Transverse colon (tissue), 4 donors: Measurements from ENCODE around the gene ABCB6. TPM values are rescaled to one million over a fixed set of nuclear protein-coding genes. Genes with fewer than 3 reads are reported as not detected.

ENCODE experiments used
- DNase-seq: peaks from one replicate; pipeline ENCODE4 v3.0.0-alpha.2; 2019
- H3K27ac ChIP-seq, 4 donors: fragments of 200-600 bp; sonication (generic); 2 replicates each; pipeline ENCODE4 v1.5.1; 2016 to 2018; ENCODE audit warnings: inconsistent platforms in 4 of 4
- H3K27me3 ChIP-seq: fragments of 200-600 bp; sonication (generic); 2 replicates; pipeline ENCODE4 v1.5.1; 2017; ENCODE audit warnings: inconsistent platforms
- H3K36me3 ChIP-seq, 4 donors: fragments of 200-600 bp; sonication (generic); 2 replicates each; pipeline ENCODE4 v1.5.1; 2017 to 2019; ENCODE audit warnings: inconsistent platforms in 4 of 4
- H3K4me1 ChIP-seq, 4 donors: fragments of 200-600 bp; sonication (generic); 2 replicates each; pipeline ENCODE4 v1.5.1; 2017 to 2020; ENCODE audit warnings: inconsistent platforms in 4 of 4
- H3K4me3 ChIP-seq, 4 donors: fragments of 200-600 bp; sonication (generic); 1 replicate in 1 of 4; 2 replicates in 3 of 4; pipeline versions ENCODE4 v1.5.1 to v1.6.1; 2017 to 2019; ENCODE audit warnings: inconsistent platforms in 4 of 4
- H3K9me3 ChIP-seq, 2 donors: fragments of 200-600 bp; sonication (generic); 2 replicates each; pipeline ENCODE4 v1.5.1; 2017 to 2019; ENCODE audit warnings: inconsistent platforms in 2 of 2
- EP300 ChIP-seq: sonication (generic); formaldehyde crosslinking; IDR thresholded peaks from one replicate; pipeline ENCODE4 v1.6.1; 2017; ENCODE audit warnings: antibody characterized with exemption, low read depth
- POLR2A ChIP-seq: fragments of 450-650 bp; IDR thresholded peaks from one replicate; pipeline ENCODE4 v1.6.1; 2016; ENCODE audit warnings: antibody characterized with exemption, mild to moderate bottlenecking, moderate library complexity
- POLR2AphosphoS5 ChIP-seq, 3 donors: sonication (generic); formaldehyde crosslinking; IDR thresholded peaks; one replicate each; pipeline ENCODE4 v1.6.1; 2016; ENCODE audit warnings: antibody characterized with exemption in 3 of 3
- WGBS, 2 donors: methylation state at CpG; one replicate each; pipeline ENCODE4 v1.1.5; 2018; ENCODE audit warnings: low coverage in 1 of 2; 5-methylcytosine and 5-hydroxymethylcytosine counted together
- in situ Hi-C, 4 donors: fragments of 200-750 bp; cut with MboI; loops; one replicate each; pipeline versions ENCODE4 v1.15.0 to v1.15.1; 2017; ENCODE audit warnings: low sequenced_read_pairs in 3 of 4, low pct_ligation_motif_present in 1 of 4, low pct_unique_long_range_greater_than_20kb in 1 of 4
- intact Hi-C: fragments of 100-400 bp; cut with DNase I; formaldehyde crosslinking; loops from one replicate; pipeline ENCODE4 v1.15.1; 2023; ENCODE audit warnings: low total_unique reads
- total RNA-seq, 4 donors: library from RNA; depleted of rRNA; stranded (reverse); fragments of >200 nt; gene quantifications; one replicate each; pipeline ENCODE4 v1.1.0, GENCODE V29; 2016
- TF ChIP-seq, protein P1 (sequence below), 5 experiments: fragments of 200-600 bp in 3 of 5; fragments of 450-650 bp in 2 of 5; sonication (generic) in 3 of 5; IDR thresholded peaks; 1 replicate in 2 of 5; 2 replicates in 3 of 5; pipeline ENCODE4 v1.5.1; 2016 to 2017; ENCODE audit warnings: antibody characterized with exemption in 5 of 5, inconsistent platforms in 3 of 5, mild to moderate bottlenecking in 2 of 5, moderate library complexity in 1 of 5

ABCB6 gene
- total RNA-seq, 4 donors from 2014 or later: 3.4 to 28.7 (median 20.4) TPM

DNA sequence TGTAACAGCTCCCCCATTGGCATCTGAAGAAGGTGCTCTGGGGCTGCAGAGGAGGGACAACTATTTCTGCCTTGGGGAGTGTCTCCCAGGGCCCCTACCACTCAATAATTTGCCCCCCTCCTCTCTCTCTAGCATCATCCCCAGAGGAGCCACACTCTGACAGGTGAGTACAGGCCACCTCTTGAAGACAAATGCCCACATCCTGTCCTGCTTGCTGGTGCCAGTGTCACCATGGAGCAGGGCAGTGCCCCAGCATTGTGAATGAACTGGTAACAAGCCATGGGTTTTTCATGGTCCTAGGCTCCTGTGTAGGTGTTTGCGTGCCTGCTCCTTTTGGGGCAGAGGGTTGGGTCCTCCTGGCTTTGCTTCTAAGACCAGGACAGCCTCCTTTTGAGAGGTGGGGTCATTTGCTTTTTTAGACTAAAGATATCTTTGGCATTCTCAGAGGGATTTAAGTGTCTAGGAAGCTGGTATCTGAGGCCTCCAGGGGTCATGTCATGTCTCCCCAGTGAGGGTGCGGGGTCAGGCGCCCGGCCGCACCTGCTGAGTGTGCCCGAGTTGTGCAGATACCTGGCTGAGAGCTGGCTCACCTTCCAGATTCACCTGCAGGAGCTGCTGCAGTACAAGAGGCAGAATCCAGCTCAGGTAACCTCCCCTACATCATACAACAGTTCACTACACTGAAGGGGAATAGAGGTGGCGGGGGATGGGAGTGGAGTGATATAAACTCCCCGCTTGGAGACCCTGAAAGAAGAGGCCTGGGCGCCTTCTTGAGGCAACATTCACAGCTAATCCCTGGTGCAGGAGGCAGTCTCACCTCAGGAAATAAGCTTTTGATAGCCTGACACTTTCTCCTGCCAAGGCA is 38.9 kb downstream of the ABCB6 start:
- intact Hi-C loops: no loop called here
- H3K4me1 ChIP-seq: peaks cover 14 to 62% (median 34%) of the 10 kb centered on the region in 4 donors
- H3K9me3 ChIP-seq: no peaks in the 10 kb centered on the region
- H3K27me3 ChIP-seq: no peaks in the 10 kb centered on the region
- WGBS, 2 donors: 94 to 96% methylated on average over 3 to 9 of the region's 9 CpGs
- H3K27ac ChIP-seq: no peak overlapping the region
- in situ Hi-C loops: loop anchor here in 2 of 4 donors (10.0 kb wide), 1 partner anchor 115 kb away; no protein-coding TSS in a partner anchor
- peaks cover 0 to 43% (median 10%) of the 10 kb centered on the region in 4 donors for H3K36me3 ChIP-seq
- DNase-seq: no peak
- H3K4me3 ChIP-seq: peak overlapping the region in 1 of 4 donors; percentile 87
- TF ChIP-seq, protein P1, sequence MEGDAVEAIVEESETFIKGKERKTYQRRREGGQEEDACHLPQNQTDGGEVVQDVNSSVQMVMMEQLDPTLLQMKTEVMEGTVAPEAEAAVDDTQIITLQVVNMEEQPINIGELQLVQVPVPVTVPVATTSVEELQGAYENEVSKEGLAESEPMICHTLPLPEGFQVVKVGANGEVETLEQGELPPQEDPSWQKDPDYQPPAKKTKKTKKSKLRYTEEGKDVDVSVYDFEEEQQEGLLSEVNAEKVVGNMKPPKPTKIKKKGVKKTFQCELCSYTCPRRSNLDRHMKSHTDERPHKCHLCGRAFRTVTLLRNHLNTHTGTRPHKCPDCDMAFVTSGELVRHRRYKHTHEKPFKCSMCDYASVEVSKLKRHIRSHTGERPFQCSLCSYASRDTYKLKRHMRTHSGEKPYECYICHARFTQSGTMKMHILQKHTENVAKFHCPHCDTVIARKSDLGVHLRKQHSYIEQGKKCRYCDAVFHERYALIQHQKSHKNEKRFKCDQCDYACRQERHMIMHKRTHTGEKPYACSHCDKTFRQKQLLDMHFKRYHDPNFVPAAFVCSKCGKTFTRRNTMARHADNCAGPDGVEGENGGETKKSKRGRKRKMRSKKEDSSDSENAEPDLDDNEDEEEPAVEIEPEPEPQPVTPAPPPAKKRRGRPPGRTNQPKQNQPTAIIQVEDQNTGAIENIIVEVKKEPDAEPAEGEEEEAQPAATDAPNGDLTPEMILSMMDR (IDR thresholded peaks at IDR 0.05): no peak
- no peak for TF ChIP-seq EP300
- TF ChIP-seq POLR2A: no peak

DNA sequence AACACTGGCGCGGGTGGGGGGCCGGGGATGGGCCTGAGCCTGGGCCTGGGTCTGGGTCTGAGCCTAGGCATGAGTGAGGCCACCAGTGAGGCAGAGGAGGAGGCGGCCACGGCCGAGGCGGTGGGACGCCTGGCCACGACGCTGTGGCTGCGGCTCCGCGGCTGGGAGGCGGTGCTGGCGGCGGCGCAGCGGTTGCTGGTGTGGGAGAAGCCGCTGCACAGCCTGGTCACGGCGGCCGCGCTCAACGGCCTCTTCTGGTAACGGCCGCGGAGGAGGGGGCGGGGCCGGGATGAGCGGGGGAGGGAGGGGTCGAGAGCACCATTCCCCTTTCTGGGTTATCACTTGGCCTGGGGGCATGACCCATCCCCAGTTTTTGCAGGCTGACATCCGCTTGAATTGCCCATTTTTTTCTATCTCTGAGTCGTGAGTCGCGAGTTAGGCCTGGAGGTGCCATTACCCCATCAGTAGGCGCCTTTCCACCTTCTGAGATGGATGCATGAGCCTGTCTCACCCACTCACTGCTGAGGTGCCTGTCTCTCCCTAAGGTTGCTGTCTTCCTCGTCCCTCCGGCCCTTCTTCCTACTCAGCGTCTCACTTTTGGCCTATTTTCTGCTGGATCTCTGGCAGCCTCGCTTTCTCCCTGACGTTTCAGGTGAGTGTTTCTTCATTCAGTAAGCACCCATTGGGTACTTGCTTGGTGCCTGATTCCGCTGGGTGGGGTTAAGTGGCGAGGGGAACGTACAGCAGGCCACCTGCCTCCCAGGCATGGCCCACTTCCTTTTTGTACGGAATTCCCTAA is 40.2 kb downstream of the ABCB6 start:
- no peaks in the 10 kb centered on the region for H3K27me3 ChIP-seq
- intact Hi-C loops: no loop called here
- peak overlapping the region; percentile 93 to 100 (median 96) for H3K27ac ChIP-seq
- TF ChIP-seq, protein P1 (IDR thresholded peaks at IDR 0.05): peak in 1 of 5 experiments; percentile 6
- TF ChIP-seq EP300: no peak
- in situ Hi-C loops: loop anchor here in 2 of 4 donors (10.0 kb wide), 1 partner anchor 116 kb away; no protein-coding TSS in a partner anchor
- H3K4me1 ChIP-seq: peaks cover 14 to 63% (median 38%) of the 10 kb centered on the region in 4 donors
- peaks cover 0 to 41% (median 15%) of the 10 kb centered on the region in 4 donors for H3K36me3 ChIP-seq
- peak overlapping the region; percentile 57 to 98 (median 84) for H3K4me3 ChIP-seq
- no peaks in the 10 kb centered on the region for H3K9me3 ChIP-seq
- peak; percentile 55 for DNase-seq
- WGBS, 2 donors: 0 to 3% methylated on average over 8 to 20 of the region's 45 CpGs

DNA sequence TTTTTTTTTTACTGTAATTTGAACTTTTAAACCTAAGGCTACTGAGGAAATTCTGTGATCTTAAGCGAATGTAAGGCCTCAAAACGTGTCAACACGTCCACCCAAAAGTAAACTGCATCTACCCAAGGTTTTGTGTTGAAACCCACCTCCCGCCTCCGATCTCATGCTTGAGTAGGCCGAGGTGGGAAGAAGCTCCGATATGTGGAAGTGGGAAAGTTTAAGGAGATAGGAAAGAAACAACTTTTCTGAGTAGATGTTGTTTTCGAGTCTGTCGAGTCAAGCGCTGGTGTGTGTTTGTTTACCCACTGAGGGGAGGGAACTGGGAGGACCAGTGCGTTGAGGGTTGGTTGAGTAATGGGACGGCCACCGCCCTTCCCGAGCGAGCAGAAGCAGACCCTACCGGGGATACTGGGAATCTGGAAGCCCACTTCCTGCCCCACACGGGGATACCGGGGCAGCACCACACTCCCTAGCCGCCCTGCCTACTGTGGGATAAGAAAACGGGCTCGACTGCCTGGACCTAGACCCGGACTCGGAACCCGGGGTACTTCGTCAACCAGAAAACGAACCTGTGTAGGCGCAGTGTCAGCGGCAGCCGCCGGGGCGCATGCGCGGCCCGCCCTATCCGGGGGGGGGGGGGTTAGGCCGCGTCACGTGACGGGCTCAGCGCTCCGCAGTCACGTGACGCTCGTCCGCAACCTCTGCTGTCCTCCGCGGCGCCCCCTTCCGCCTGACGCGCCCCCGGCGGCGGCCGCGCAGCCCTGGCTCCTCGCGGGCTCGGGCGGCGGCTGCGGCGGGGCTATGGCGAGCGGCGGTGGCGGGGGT is 41.0 kb downstream of the ABCB6 start, which contains the start of gene RETREG2:
RETREG2 (plus strand) TSS at position 724 of the 825 bp plus-strand sequence; CDS start at position 802, 78 bp downstream.
- H3K4me3 ChIP-seq: peak within 1 kb of the TSS; percentile 57 to 100 (median 92)
- peaks cover 14 to 56% (median 36%) of the 10 kb centered on the region in 4 donors for H3K4me1 ChIP-seq
- TF ChIP-seq POLR2AphosphoS5 (IDR thresholded peaks at IDR 0.05) (peak; percentile 95 to 98 (median 98)), POLR2A (peak; percentile 99), EP300 (peak; percentile 4)
- TF ChIP-seq, protein P1 (IDR thresholded peaks at IDR 0.05): peak in 4 of 5 experiments; percentile 30 to 43 (median 34)
- intact Hi-C loops: loop anchor here (2.0 kb wide), 1 partner anchor 103 kb away; no protein-coding TSS in a partner anchor
- in situ Hi-C loops: loop anchor here in 2 of 4 donors (10.0 kb wide), 1 partner anchor 117 kb away; no protein-coding TSS in a partner anchor
- H3K27me3 ChIP-seq: no peaks in the 10 kb centered on the region
- H3K9me3 ChIP-seq: no peaks in the 10 kb centered on the region
- WGBS, 2 donors: 0% methylated on average over 4 to 46 of the region's 67 CpGs
- peak within 1 kb of the TSS; percentile 93 to 100 (median 96) for H3K27ac ChIP-seq
- DNase-seq: peak; percentile 89
- peaks cover 0 to 42% (median 19%) of the 10 kb centered on the region in 4 donors for H3K36me3 ChIP-seq
